Measurements from ENCODE around the gene ANKDD1A. TPM values are rescaled to one million over a fixed set of nuclear protein-coding genes. Genes with fewer than 3 reads are reported as not detected.

The ANKDD1A gene
- total and polyA plus RNA-seq, 4 donors = 2.3 to 6.8 (median 4.2) TPM

- Histone ChIP-seq H3K27ac (ENCODE audit: low read depth in 1 of 2, low read length in 1 of 2) (peak overlapping the region; percentile 88 to 94), H3K4me1 (ENCODE audit: control insufficient read depth in 5 of 5, insufficient read depth in 5 of 5, low read length in 5 of 5) (peaks cover 0 to 33% (median 15%) of the 10 kb centered on the region in 5 donors), H3K27me3 (ENCODE audit: control insufficient read depth in 3 of 3, insufficient read depth in 3 of 3, low read length in 2 of 3) (no peaks in the 10 kb centered on the region), H3K36me3 (ENCODE audit: control insufficient read depth in 4 of 4, insufficient read depth in 4 of 4, low read length in 4 of 4) (no peaks in the 10 kb centered on the region), H3K9me3 (ENCODE audit: control insufficient read depth in 4 of 4, insufficient read depth in 3 of 4, low read length in 3 of 4) (no peaks in the 10 kb centered on the region), H3K4me3 (no peak overlapping the region), H3K9ac (ENCODE audit: insufficient read depth in 1 of 2, low read length in 2 of 2) (peak overlapping the region in 1 of 2 donors; percentile 62)
- ATAC-seq (ENCODE audit: insufficient read depth, low FRiP score) (no peak), DNase-seq (peak in 1 of 3 donors; percentile 34)
- TF ChIP-seq CTCF (IDR thresholded peaks at IDR 0.05; ENCODE audit: control extremely low read depth, extremely low read depth) = no peak
- WGBS, 2 donors = 12 to 26% methylated on average over 20 of the region's 20 CpGs
Observed at GRCh38 chr15:64894395-64895056, 17.2 kb upstream of the ANKDD1A start.

GRCh38 chr15:64895285-64896065, 16.2 kb upstream of the ANKDD1A start:
- Histone ChIP-seq H3K36me3 (ENCODE audit: control insufficient read depth in 4 of 4, insufficient read depth in 4 of 4, low read length in 4 of 4) (no peaks in the 10 kb centered on the region), H3K27ac (ENCODE audit: low read depth in 1 of 2, low read length in 1 of 2) (peak overlapping the region; percentile 88 to 94), H3K4me3 (no peak overlapping the region), H3K27me3 (ENCODE audit: control insufficient read depth in 3 of 3, insufficient read depth in 3 of 3, low read length in 2 of 3) (no peaks in the 10 kb centered on the region), H3K9ac (ENCODE audit: insufficient read depth in 1 of 2, low read length in 2 of 2) (peak overlapping the region in 1 of 2 donors; percentile 79), H3K9me3 (ENCODE audit: control insufficient read depth in 4 of 4, insufficient read depth in 3 of 4, low read length in 3 of 4) (no peaks in the 10 kb centered on the region), H3K4me1 (ENCODE audit: control insufficient read depth in 5 of 5, insufficient read depth in 5 of 5, low read length in 5 of 5) (peaks cover 0 to 33% (median 15%) of the 10 kb centered on the region in 5 donors)
- WGBS, 2 donors = 13 to 22% methylated on average over 6 of the region's 6 CpGs
- TF ChIP-seq CTCF (IDR thresholded peaks at IDR 0.05; ENCODE audit: control extremely low read depth, extremely low read depth) = no peak
- ATAC-seq (ENCODE audit: insufficient read depth, low FRiP score) (peak; percentile 21), DNase-seq (peak; percentile 54 to 89 (median 82))

GRCh38 chr15:64896371-64897069, 15.2 kb upstream of the ANKDD1A start:
- no peak for ATAC-seq (ENCODE audit: insufficient read depth, low FRiP score)
- H3K27me3 ChIP-seq (ENCODE audit: control insufficient read depth in 3 of 3, insufficient read depth in 3 of 3, low read length in 2 of 3) = no peaks in the 10 kb centered on the region
- 87 to 88% methylated on average over 6 of the region's 6 CpGs for WGBS, 2 donors
- peaks cover 0 to 3% (median under 1%) of the 10 kb centered on the region in 4 donors for H3K9me3 ChIP-seq (ENCODE audit: control insufficient read depth in 4 of 4, insufficient read depth in 3 of 4, low read length in 3 of 4)
- H3K36me3 ChIP-seq (ENCODE audit: control insufficient read depth in 4 of 4, insufficient read depth in 4 of 4, low read length in 4 of 4) = no peaks in the 10 kb centered on the region
- H3K27ac ChIP-seq (ENCODE audit: low read depth in 1 of 2, low read length in 1 of 2) = peak overlapping the region; percentile 77 to 83
- peaks cover 0 to 33% (median 15%) of the 10 kb centered on the region in 5 donors for H3K4me1 ChIP-seq (ENCODE audit: control insufficient read depth in 5 of 5, insufficient read depth in 5 of 5, low read length in 5 of 5)
- TF ChIP-seq CTCF (IDR thresholded peaks at IDR 0.05; ENCODE audit: control extremely low read depth, extremely low read depth) = no peak
- no peak overlapping the region for H3K4me3 ChIP-seq
- DNase-seq = no peak
- peak overlapping the region in 1 of 2 donors; percentile 79 for H3K9ac ChIP-seq (ENCODE audit: insufficient read depth in 1 of 2, low read length in 2 of 2)
